Ascending aorta (tissue), 2 donors: ENCODE data around the gene ZCCHC18. TPM values are rescaled to one million over a fixed set of nuclear protein-coding genes. Genes with fewer than 3 reads are reported as not detected.
A peak's percentile ranks its signal among the peaks of the same experiment; 100 is the strongest.
"Not testable (repeated sequence)": the region's sequence is repeated elsewhere in the genome, so short reads cannot be mapped to it uniquely, and the experiment has no call there.

Source experiments
- DNase-seq, 2 donors: peaks; one replicate each; pipeline ENCODE4 v3.0.0-alpha.2; 2019; ENCODE audit warnings: low spot score in 2 of 2
- H3K27ac ChIP-seq, 2 donors: fragments of 200-600 bp; sonication (generic); one replicate each; pipeline ENCODE4 v1.5.1; 2016 to 2017; ENCODE audit warnings: mild to moderate bottlenecking in 1 of 2
- H3K27me3 ChIP-seq: fragments of 200-600 bp; sonication (generic); one replicate; pipeline ENCODE4 v1.5.1; 2017
- H3K36me3 ChIP-seq, 2 donors: fragments of 200-600 bp; sonication (generic); one replicate each; pipeline ENCODE4 v1.5.1; 2016
- H3K4me1 ChIP-seq, 2 donors: fragments of 200-600 bp; sonication (generic); one replicate each; pipeline ENCODE4 v1.5.1; 2016 to 2017; ENCODE audit warnings: mild to moderate bottlenecking in 1 of 2
- H3K4me3 ChIP-seq, 2 donors: fragments of 200-600 bp; sonication (generic); one replicate each; pipeline ENCODE4 v1.5.1; 2016 to 2017; ENCODE audit warnings: mild to moderate bottlenecking in 1 of 2
- H3K9me3 ChIP-seq, 2 donors: fragments of 200-600 bp; sonication (generic); one replicate each; pipeline ENCODE4 v1.5.1; 2016
- CTCF ChIP-seq, 3 experiments: fragments of 200-600 bp in 2 of 3; fragments of 450-650 bp in 1 of 3; sonication (generic) in 2 of 3; IDR thresholded peaks; one replicate each; pipeline ENCODE4 v1.5.1; 2016 to 2019; ENCODE audit warnings: antibody characterized with exemption in 3 of 3, mild to moderate bottlenecking in 1 of 3, moderate library complexity in 1 of 3
- intact Hi-C: fragments of 100-400 bp; cut with DNase I; formaldehyde crosslinking; loops from one replicate; pipeline ENCODE4 v1.15.1; 2023
- total RNA-seq: library from RNA; depleted of rRNA; stranded (reverse); fragments of >200 nt; gene quantifications from one replicate; pipeline ENCODE4 v1.1.0, GENCODE V29; 2016

Gene ZCCHC18
- total RNA-seq, 1 donor from 2014 or later, result 0.21 TPM

- no peak for TF ChIP-seq CTCF (IDR thresholded peaks at IDR 0.05)
These were observed 6.7 kb upstream of the ZCCHC18 start for GRCh38 chrX:104105330-104106262.

GRCh38 chrX:104108955-104109354 is 3.4 kb upstream of the ZCCHC18 start:
- TF ChIP-seq CTCF (IDR thresholded peaks at IDR 0.05), result no peak
- Histone ChIP-seq H3K9me3 (no peaks in the 10 kb centered on the region), H3K27ac (no peak overlapping the region), H3K36me3 (no peaks in the 10 kb centered on the region), H3K4me3 (no peak overlapping the region), H3K4me1 (no peaks in the 10 kb centered on the region), H3K27me3 (no peaks in the 10 kb centered on the region)
- DNase-seq, result no peak
- intact Hi-C loops, result no loop called here

More at GRCh38 chrX:104105330-104106262, 6.7 kb upstream of the ZCCHC18 start:
- no peak for DNase-seq
- H3K4me1 ChIP-seq, result no peaks in the 10 kb centered on the region
- no peaks in the 10 kb centered on the region for H3K36me3 ChIP-seq
- no peaks in the 10 kb centered on the region for H3K9me3 ChIP-seq
- H3K27me3 ChIP-seq, result no peaks in the 10 kb centered on the region
- H3K27ac ChIP-seq, result no peak overlapping the region
- H3K4me3 ChIP-seq, result no peak overlapping the region
- intact Hi-C loops, result no loop called here

- H3K4me3 ChIP-seq, H3K4me1 ChIP-seq, H3K36me3 ChIP-seq, DNase-seq, H3K9me3 ChIP-seq, intact Hi-C loops, H3K27ac ChIP-seq, H3K27me3 ChIP-seq: not testable (repeated sequence)
These were observed 1.7 kb upstream of the ZCCHC18 start for GRCh38 chrX:104110491-104111240.

- no peaks in the 10 kb centered on the region for H3K9me3 ChIP-seq
- intact Hi-C loops, result loop anchor here (2.0 kb wide), 3 partner anchors 15 to 195 kb away; partner anchors contain the start of gene FAM199X
- H3K4me1 ChIP-seq, result no peaks in the 10 kb centered on the region
- no peaks in the 10 kb centered on the region for H3K27me3 ChIP-seq
- peak in 1 of 2 donors; percentile 75 for DNase-seq
- TF ChIP-seq CTCF (IDR thresholded peaks at IDR 0.05), result peak; percentile 35 to 63 (median 42)
- peak overlapping the region; percentile 69 to 77 for H3K27ac ChIP-seq
- no peaks in the 10 kb centered on the region for H3K36me3 ChIP-seq
- peak overlapping the region; percentile 46 to 57 for H3K4me3 ChIP-seq
These were observed 1.1 kb downstream of the ZCCHC18 start for GRCh38 chrX:104113222-104113965.

GRCh38 chrX:104117759-104118158 is 5.4 kb downstream of the ZCCHC18 start:
- no peaks in the 10 kb centered on the region for H3K4me1 ChIP-seq
- no peak overlapping the region for H3K4me3 ChIP-seq
- H3K36me3 ChIP-seq, result no peaks in the 10 kb centered on the region
- no peak for TF ChIP-seq CTCF (IDR thresholded peaks at IDR 0.05)
- H3K9me3 ChIP-seq, result no peaks in the 10 kb centered on the region
- intact Hi-C loops, result no loop called here
- DNase-seq, result no peak
- no peaks in the 10 kb centered on the region for H3K27me3 ChIP-seq
- no peak overlapping the region for H3K27ac ChIP-seq
